ENCODE results near the gene PARN.
"Not testable (repeated sequence)": the region's sequence is repeated elsewhere in the genome, so short reads cannot be mapped to it uniquely, and the experiment has no call there.

The PARN gene

DNA sequence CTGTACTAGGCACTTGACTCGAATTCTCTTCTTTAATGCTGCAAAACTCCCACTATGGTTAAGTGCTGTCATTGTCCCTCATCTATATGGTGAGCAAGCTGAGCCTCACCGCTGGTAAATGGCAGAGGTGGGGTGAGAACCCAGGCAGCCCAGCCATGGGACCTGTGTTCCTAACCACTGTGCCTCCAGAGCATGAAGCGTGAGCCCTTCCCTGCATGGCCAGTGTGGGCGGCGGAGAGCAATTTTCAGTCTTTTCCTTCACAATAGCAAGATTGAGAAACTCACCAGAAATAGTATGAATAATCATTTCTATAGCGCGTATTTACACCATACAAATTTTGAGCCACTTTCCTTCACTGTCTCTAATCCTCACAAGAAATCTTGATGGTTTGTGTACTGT is 11.9 kb upstream of the PARN start:
- Histone ChIP-seq H3K27ac (ENCODE audit: low read length) (no peak overlapping the region), H3K4me1 (ENCODE audit: low read length) (no peaks in the 10 kb centered on the region), H4K20me1 (ENCODE audit: insufficient read depth, low read length) (peaks cover 4% of the 10 kb centered on the region; the same call in 1 of the 2 replicates)

DNA sequence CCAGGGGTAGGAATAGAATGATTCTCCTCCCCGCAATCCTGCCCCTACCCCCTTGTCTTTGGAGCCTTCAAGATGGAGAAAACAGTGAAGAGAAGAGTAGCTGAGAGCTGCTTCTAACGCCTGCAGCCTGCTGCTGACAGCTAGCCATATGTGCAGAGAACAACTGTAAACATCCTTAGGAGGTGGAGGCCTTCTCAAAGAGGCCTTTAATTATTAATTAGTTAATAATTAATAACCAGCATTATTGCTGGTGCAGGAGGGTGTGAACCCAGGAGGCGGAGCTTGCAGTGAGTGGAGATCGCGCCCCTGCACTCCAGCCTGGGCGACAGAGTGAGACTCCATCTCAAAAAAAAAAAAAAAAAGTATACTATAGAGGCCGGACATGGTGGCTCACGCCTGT is 11.1 kb upstream of the PARN start:
- Histone ChIP-seq H3K9me3 (replicated peaks; ENCODE audit: insufficient read depth, low read length) (no peaks in the 10 kb centered on the region), H3K4me1 (ENCODE audit: low read length) (no peaks in the 10 kb centered on the region), H3F3A (ENCODE audit: insufficient read depth, low read length) (no peaks in the 10 kb centered on the region), H4K20me1 (ENCODE audit: insufficient read depth, low read length) (peaks cover 4% of the 10 kb centered on the region; the same call in 1 of the 2 replicates), H3K36me3 (replicated peaks; ENCODE audit: insufficient read depth, low read length) (0 out of 2 replicates have a peak, but pooled peaks cover 3% of the 10 kb centered on the region), H3K27ac (ENCODE audit: low read length) (no peak overlapping the region), H3K4me3 (ENCODE audit: low read length) (no peak overlapping the region), H3K9ac (ENCODE audit: low read length) (no peak overlapping the region), H3K9me2 (replicated peaks; ENCODE audit: insufficient read depth, low read length) (no peaks in the 10 kb centered on the region), H2AFZ (ENCODE audit: low read length) (no peak overlapping the region), H3K27me3 (replicated peaks; ENCODE audit: insufficient read depth, low read length) (no peaks in the 10 kb centered on the region), H3K4me2 (ENCODE audit: low read depth, low read length) (no peak overlapping the region), H3K79me2 (ENCODE audit: low read length) (peaks cover 96% of the 10 kb centered on the region)
- DNase-seq, result no peak
- TF ChIP-seq EZH2phosphoT487 (IDR thresholded peaks at IDR 0.05; ENCODE audit: low read length) (no peak), EZH2 (optimal IDR thresholded peaks at IDR 0.05; ENCODE audit: low read depth, low read length) (no peak)
- TF ChIP-seq, protein P1, sequence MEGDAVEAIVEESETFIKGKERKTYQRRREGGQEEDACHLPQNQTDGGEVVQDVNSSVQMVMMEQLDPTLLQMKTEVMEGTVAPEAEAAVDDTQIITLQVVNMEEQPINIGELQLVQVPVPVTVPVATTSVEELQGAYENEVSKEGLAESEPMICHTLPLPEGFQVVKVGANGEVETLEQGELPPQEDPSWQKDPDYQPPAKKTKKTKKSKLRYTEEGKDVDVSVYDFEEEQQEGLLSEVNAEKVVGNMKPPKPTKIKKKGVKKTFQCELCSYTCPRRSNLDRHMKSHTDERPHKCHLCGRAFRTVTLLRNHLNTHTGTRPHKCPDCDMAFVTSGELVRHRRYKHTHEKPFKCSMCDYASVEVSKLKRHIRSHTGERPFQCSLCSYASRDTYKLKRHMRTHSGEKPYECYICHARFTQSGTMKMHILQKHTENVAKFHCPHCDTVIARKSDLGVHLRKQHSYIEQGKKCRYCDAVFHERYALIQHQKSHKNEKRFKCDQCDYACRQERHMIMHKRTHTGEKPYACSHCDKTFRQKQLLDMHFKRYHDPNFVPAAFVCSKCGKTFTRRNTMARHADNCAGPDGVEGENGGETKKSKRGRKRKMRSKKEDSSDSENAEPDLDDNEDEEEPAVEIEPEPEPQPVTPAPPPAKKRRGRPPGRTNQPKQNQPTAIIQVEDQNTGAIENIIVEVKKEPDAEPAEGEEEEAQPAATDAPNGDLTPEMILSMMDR (IDR thresholded peaks at IDR 0.05; ENCODE audit: low read length), result no peak

More for the DNA sequence above, 11.9 kb upstream of the PARN start:
- H3K4me3 ChIP-seq (ENCODE audit: low read length), result no peak overlapping the region
- H2AFZ ChIP-seq (ENCODE audit: low read length), result no peak overlapping the region
- H3K9me3 ChIP-seq (replicated peaks; ENCODE audit: insufficient read depth, low read length), result no peaks in the 10 kb centered on the region
- DNase-seq, result no peak
- H3K4me2 ChIP-seq (ENCODE audit: low read depth, low read length), result no peak overlapping the region
- H3K27me3 ChIP-seq (replicated peaks; ENCODE audit: insufficient read depth, low read length), result no peaks in the 10 kb centered on the region
- H3K36me3 ChIP-seq (replicated peaks; ENCODE audit: insufficient read depth, low read length), result 0 out of 2 replicates have a peak, but pooled peaks cover 3% of the 10 kb centered on the region
- TF ChIP-seq EZH2phosphoT487 (IDR thresholded peaks at IDR 0.05; ENCODE audit: low read length), result no peak
- TF ChIP-seq EZH2 (optimal IDR thresholded peaks at IDR 0.05; ENCODE audit: low read depth, low read length), result no peak
- TF ChIP-seq, protein P1 (IDR thresholded peaks at IDR 0.05; ENCODE audit: low read length), result no peak
- no peaks in the 10 kb centered on the region for H3K9me2 ChIP-seq (replicated peaks; ENCODE audit: insufficient read depth, low read length)
- H3F3A ChIP-seq (ENCODE audit: insufficient read depth, low read length), result no peaks in the 10 kb centered on the region
- H3K9ac ChIP-seq (ENCODE audit: low read length), result no peak overlapping the region
- peaks cover 90% of the 10 kb centered on the region for H3K79me2 ChIP-seq (ENCODE audit: low read length)

DNA sequence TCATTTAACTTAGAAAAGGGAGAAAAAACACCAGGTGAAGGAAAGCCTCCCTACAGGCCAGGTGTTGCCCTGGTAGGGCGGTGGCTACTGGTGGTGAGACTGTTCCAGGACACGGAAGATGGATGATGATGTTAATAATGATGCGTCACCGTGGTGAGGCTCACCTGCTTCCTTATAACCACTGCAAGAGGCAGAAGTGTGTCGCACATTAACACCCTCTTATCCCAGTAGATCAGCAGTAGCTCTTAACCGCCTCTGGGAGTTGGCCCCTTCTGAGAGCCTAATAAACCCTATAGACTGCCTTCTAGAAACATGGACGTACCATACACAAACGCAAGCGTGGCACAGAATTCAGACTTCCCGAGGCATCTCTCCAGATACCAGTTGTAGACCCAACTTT is 10.5 kb upstream of the PARN start:
- Histone ChIP-seq H3K4me1 (ENCODE audit: low read length) (no peaks in the 10 kb centered on the region), H3K79me2 (ENCODE audit: low read length) (peaks cover 96% of the 10 kb centered on the region), H4K20me1 (ENCODE audit: insufficient read depth, low read length) (peaks cover 4% of the 10 kb centered on the region; the same call in 1 of the 2 replicates), H3K4me2 (ENCODE audit: low read depth, low read length) (no peak overlapping the region), H3K9ac (ENCODE audit: low read length) (no peak overlapping the region), H3K9me2 (replicated peaks; ENCODE audit: insufficient read depth, low read length) (no peaks in the 10 kb centered on the region), H3K36me3 (replicated peaks; ENCODE audit: insufficient read depth, low read length) (0 out of 2 replicates have a peak, but pooled peaks cover 3% of the 10 kb centered on the region), H2AFZ (ENCODE audit: low read length) (no peak overlapping the region), H3K27me3 (replicated peaks; ENCODE audit: insufficient read depth, low read length) (no peaks in the 10 kb centered on the region), H3F3A (ENCODE audit: insufficient read depth, low read length) (no peaks in the 10 kb centered on the region), H3K4me3 (ENCODE audit: low read length) (no peak overlapping the region), H3K9me3 (replicated peaks; ENCODE audit: insufficient read depth, low read length) (no peaks in the 10 kb centered on the region), H3K27ac (ENCODE audit: low read length) (no peak overlapping the region)
- TF ChIP-seq EZH2 (optimal IDR thresholded peaks at IDR 0.05; ENCODE audit: low read depth, low read length) (no peak), EZH2phosphoT487 (IDR thresholded peaks at IDR 0.05; ENCODE audit: low read length) (no peak)
- TF ChIP-seq, protein P1 (IDR thresholded peaks at IDR 0.05; ENCODE audit: low read length), result no peak
- DNase-seq, result no peak

DNA sequence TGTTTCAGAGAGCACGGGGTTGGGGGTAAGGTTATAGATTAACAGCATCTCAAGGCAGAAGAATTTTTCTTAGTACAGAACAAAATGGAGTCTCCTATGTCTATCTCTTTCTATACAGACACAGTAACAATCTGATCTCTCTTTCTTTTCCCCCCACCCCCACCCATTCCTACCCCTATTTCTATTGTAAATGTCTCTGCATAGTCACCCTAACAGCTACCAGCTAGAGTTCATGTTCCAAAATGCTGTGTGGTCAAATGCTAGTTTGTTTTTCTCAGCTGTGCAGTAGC is 6.8 kb upstream of the PARN start:
- not testable (repeated sequence) for H3K9me2 ChIP-seq (replicated peaks; ENCODE audit: insufficient read depth, low read length); H3K4me2 ChIP-seq (ENCODE audit: low read depth, low read length); H3K27me3 ChIP-seq (replicated peaks; ENCODE audit: insufficient read depth, low read length); H4K20me1 ChIP-seq (ENCODE audit: insufficient read depth, low read length); H3K9me3 ChIP-seq (replicated peaks; ENCODE audit: insufficient read depth, low read length); H2AFZ ChIP-seq (ENCODE audit: low read length); H3K4me3 ChIP-seq (ENCODE audit: low read length); H3K27ac ChIP-seq (ENCODE audit: low read length); H3F3A ChIP-seq (ENCODE audit: insufficient read depth, low read length); H3K9ac ChIP-seq (ENCODE audit: low read length); H3K36me3 ChIP-seq (replicated peaks; ENCODE audit: insufficient read depth, low read length); DNase-seq; H3K4me1 ChIP-seq (ENCODE audit: low read length)
- H3K79me2 ChIP-seq (ENCODE audit: low read length), result peaks cover 91% of the 10 kb centered on the region

DNA sequence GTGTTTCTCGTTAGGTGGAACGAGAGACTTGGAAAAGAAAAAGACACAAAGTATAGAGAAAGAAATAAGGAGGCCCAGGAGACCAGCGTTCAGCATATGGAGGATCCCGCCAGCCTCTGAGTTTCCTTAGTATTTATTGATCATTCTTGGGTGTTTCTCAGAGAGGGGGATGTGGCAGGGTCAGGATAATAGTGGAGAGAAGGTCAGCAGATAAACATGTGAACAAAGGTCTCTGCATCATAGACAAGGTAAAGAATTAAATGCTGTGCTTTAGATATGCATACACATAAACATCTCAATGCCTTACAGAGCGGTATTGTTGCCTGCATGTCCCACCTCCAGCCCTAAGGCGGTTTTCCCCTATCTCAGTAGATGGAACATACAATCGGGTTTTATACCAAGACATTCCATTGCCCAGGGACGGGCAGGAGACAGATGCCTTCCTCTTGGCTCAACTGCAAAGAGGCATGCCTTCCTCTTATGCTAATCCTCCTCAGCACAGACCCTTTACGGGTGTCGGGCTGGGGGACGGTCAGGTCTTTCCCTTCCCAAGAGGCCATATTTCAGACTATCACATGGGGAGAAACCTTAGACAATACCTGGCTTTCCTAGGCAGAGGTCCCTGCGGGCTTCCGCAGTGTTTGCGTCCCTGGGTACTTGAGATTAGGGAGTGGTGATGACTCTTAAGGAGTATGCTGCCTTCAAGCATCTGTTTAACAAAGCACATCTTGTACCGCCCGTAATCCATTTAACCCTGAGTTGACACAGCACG is 6.3 kb upstream of the PARN start:
- H3K9ac ChIP-seq (ENCODE audit: low read length); H2AFZ ChIP-seq (ENCODE audit: low read length); H3F3A ChIP-seq (ENCODE audit: insufficient read depth, low read length); H4K20me1 ChIP-seq (ENCODE audit: insufficient read depth, low read length); H3K4me1 ChIP-seq (ENCODE audit: low read length); H3K4me3 ChIP-seq (ENCODE audit: low read length); H3K4me2 ChIP-seq (ENCODE audit: low read depth, low read length); H3K27me3 ChIP-seq (replicated peaks; ENCODE audit: insufficient read depth, low read length); H3K36me3 ChIP-seq (replicated peaks; ENCODE audit: insufficient read depth, low read length); DNase-seq; H3K27ac ChIP-seq (ENCODE audit: low read length); H3K9me2 ChIP-seq (replicated peaks; ENCODE audit: insufficient read depth, low read length); H3K9me3 ChIP-seq (replicated peaks; ENCODE audit: insufficient read depth, low read length): not testable (repeated sequence)
- H3K79me2 ChIP-seq (ENCODE audit: low read length), result peaks cover 86% of the 10 kb centered on the region

Data from MM.1S (cell line).